ENCODE measurements around the gene NLRP13.

DNA sequence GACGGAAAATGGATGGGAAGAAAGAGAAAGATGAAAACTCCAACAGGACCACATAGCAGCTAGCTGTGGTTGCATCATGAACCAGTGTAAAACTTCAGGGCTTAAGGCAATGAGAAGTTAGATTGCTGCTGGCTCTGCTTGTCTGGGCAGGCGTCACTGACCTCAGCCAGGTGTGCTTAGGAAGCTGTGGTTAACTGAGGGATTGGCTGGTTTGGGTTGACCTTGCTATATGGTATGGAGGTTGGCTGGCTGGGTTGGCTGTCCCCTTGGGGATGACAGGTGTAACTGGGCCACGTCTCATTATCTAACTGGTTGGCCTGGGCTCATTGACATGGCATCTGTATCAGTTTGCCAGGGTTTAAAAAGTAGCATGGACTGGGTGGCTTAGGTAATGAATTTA is 54.9 kb downstream of the NLRP13 start:
- TF ChIP-seq POLR2A (IDR thresholded peaks at IDR 0.05; ENCODE audit: low read length) (no peak), GATA1 (IDR thresholded peaks at IDR 0.05; ENCODE audit: low read depth, low read length) (no peak)
